ENCODE results near the gene NR1D2. TPM values are rescaled to one million over a fixed set of nuclear protein-coding genes. Genes with fewer than 3 reads are reported as not detected.
"Not testable (repeated sequence)": the region's sequence is repeated elsewhere in the genome, so short reads cannot be mapped to it uniquely, and the experiment has no call there.

NR1D2 gene
- total RNA-seq, 5 donors from 2014 or later (not counting 1 experiment from before 2014, with no cell fraction given): 44.4 to 96.7 (median 51.7) TPM

- peaks cover 45 to 60% (median 48%) of the 10 kb centered on the region in 3 donors for H3K4me1 Mint-ChIP-seq
- H3K27me3 Mint-ChIP-seq; DNase-seq; ATAC-seq (replicated peaks in 1 of 4); H3K9me3 ChIP-seq; H3K27me3 ChIP-seq (replicated peaks in 1 of 2; ENCODE audit: control insufficient read depth in 2 of 2, extremely low read depth in 1 of 2, insufficient read depth in 2 of 2, low read length in 1 of 2); H3K9me3 Mint-ChIP-seq: not testable (repeated sequence)
- peaks cover 28% of the 10 kb centered on the region for H3K36me3 Mint-ChIP-seq
- peak overlapping the region; percentile 98 to 100 (median 99) for H3K4me3 Mint-ChIP-seq
- Histone ChIP-seq H3K4me3 (ENCODE audit: control insufficient read depth in 1 of 2, extremely low read depth in 1 of 2, low read length in 1 of 2) (peak overlapping the region; percentile 89 to 91), H3K36me3 (ENCODE audit: control insufficient read depth in 2 of 2, extremely low read depth in 1 of 2, insufficient read depth in 1 of 2, low read length in 1 of 2) (peaks cover 0 to 35% of the 10 kb centered on the region in 2 donors), H3K27ac (ENCODE audit: low read length) (peak overlapping the region; percentile 89), H3K4me1 (ENCODE audit: control insufficient read depth in 1 of 2, extremely low read depth in 1 of 2, insufficient read depth in 2 of 2, low read length in 2 of 2) (peaks cover 22 to 27% of the 10 kb centered on the region in 2 experiments)
- WGBS (ENCODE audit: insufficient coverage): 0% methylated on average over 11 of the region's 21 CpGs
- POLR2A ChIA-PET: interaction anchor here in 1 of 2 donors (1.1 to 1.8 kb wide), 6 partner anchors 11 to 40 kb away, joined by 3 to 15 read pairs (median 4); no protein-coding TSS in a partner anchor
- H3K27ac Mint-ChIP-seq: peak overlapping the region; percentile 97 to 98
- CTCF ChIA-PET: interaction anchor here (0.6 to 1.2 kb wide), 2 partner anchors 27 to 84 kb away, joined by 3 read pairs; no protein-coding TSS in a partner anchor
Observed at GRCh38 chr3:23917679-23918303, 27.3 kb upstream of the NR1D2 start.

- not testable (repeated sequence) for DNase-seq; H3K9me3 Mint-ChIP-seq; H3K9me3 ChIP-seq; H3K27me3 ChIP-seq (replicated peaks in 1 of 2; ENCODE audit: control insufficient read depth in 2 of 2, extremely low read depth in 1 of 2, insufficient read depth in 2 of 2, low read length in 1 of 2); H3K27me3 Mint-ChIP-seq; ATAC-seq (replicated peaks in 1 of 4)
- Mint-ChIP-seq H3K36me3 (peaks cover 28% of the 10 kb centered on the region), H3K4me1 (peaks cover 45 to 60% (median 48%) of the 10 kb centered on the region in 3 donors), H3K4me3 (peak overlapping the region; percentile 98 to 100 (median 99)), H3K27ac (peak overlapping the region; percentile 97 to 98)
- Histone ChIP-seq H3K36me3 (ENCODE audit: control insufficient read depth in 2 of 2, extremely low read depth in 1 of 2, insufficient read depth in 1 of 2, low read length in 1 of 2) (peaks cover 0 to 35% of the 10 kb centered on the region in 2 donors), H3K27ac (ENCODE audit: low read length) (peak overlapping the region; percentile 89), H3K4me1 (ENCODE audit: control insufficient read depth in 1 of 2, extremely low read depth in 1 of 2, insufficient read depth in 2 of 2, low read length in 2 of 2) (peaks cover 22 to 27% of the 10 kb centered on the region in 2 experiments), H3K4me3 (ENCODE audit: control insufficient read depth in 1 of 2, extremely low read depth in 1 of 2, low read length in 1 of 2) (peak overlapping the region; percentile 2 to 89)
- WGBS (ENCODE audit: insufficient coverage): 25% methylated on average over 11 of the region's 12 CpGs
- ChIA-PET CTCF (interaction anchor here (0.6 to 1.2 kb wide), 2 partner anchors 28 to 84 kb away, joined by 3 read pairs; no protein-coding TSS in a partner anchor), POLR2A (interaction anchor here in 1 of 2 donors (0.8 to 1.8 kb wide), 6 partner anchors 11 to 35 kb away, joined by 3 to 15 read pairs (median 4); no protein-coding TSS in a partner anchor)
Observed at GRCh38 chr3:23918331-23918730, 26.8 kb upstream of the NR1D2 start.

GRCh38 chr3:23919628-23920027 lies 25.5 kb upstream of the NR1D2 start:
- peak overlapping the region; percentile 6 to 100 (median 98) for H3K4me3 Mint-ChIP-seq
- Histone ChIP-seq H3K9me3 (no peaks in the 10 kb centered on the region), H3K36me3 (ENCODE audit: control insufficient read depth in 2 of 2, extremely low read depth in 1 of 2, insufficient read depth in 1 of 2, low read length in 1 of 2) (peaks cover 0 to 35% of the 10 kb centered on the region in 2 donors), H3K27ac (ENCODE audit: low read length) (no peak overlapping the region), H3K4me1 (ENCODE audit: control insufficient read depth in 1 of 2, extremely low read depth in 1 of 2, insufficient read depth in 2 of 2, low read length in 2 of 2) (peaks cover 22 to 27% of the 10 kb centered on the region in 2 experiments), H3K27me3 (replicated peaks in 1 of 2; ENCODE audit: control insufficient read depth in 2 of 2, extremely low read depth in 1 of 2, insufficient read depth in 2 of 2, low read length in 1 of 2) (no peaks in the 10 kb centered on the region), H3K4me3 (ENCODE audit: control insufficient read depth in 1 of 2, extremely low read depth in 1 of 2, low read length in 1 of 2) (no peak overlapping the region)
- DNase-seq (no peak), ATAC-seq (replicated peaks in 1 of 4) (no peak)
- H3K27me3 Mint-ChIP-seq: no peaks in the 10 kb centered on the region
- no peak overlapping the region for H3K27ac Mint-ChIP-seq
- POLR2A ChIA-PET: interaction anchor here in 1 of 2 donors (2.1 kb wide), 1 partner anchor 24 kb away, joined by 10 read pairs; no protein-coding TSS in a partner anchor
- H3K4me1 Mint-ChIP-seq: peaks cover 42 to 56% (median 45%) of the 10 kb centered on the region in 3 donors
- H3K36me3 Mint-ChIP-seq: peaks cover 28% of the 10 kb centered on the region
- WGBS (ENCODE audit: insufficient coverage): no CpG with 5 or more reads among the region's 2 CpGs
- CTCF ChIA-PET: interaction anchor here in 1 of 2 donors (0.9 kb wide), 1 partner anchor 24 kb away, joined by 3 read pairs; no protein-coding TSS in a partner anchor
- H3K9me3 Mint-ChIP-seq: no peaks in the 10 kb centered on the region

- DNase-seq (peak in 1 of 35 experiments; percentile 9), ATAC-seq (replicated peaks in 1 of 4) (no peak)
- Histone ChIP-seq H3K27me3 (replicated peaks in 1 of 2; ENCODE audit: control insufficient read depth in 2 of 2, extremely low read depth in 1 of 2, insufficient read depth in 2 of 2, low read length in 1 of 2) (no peaks in the 10 kb centered on the region), H3K36me3 (ENCODE audit: control insufficient read depth in 2 of 2, extremely low read depth in 1 of 2, insufficient read depth in 1 of 2, low read length in 1 of 2) (peaks cover 0 to 35% of the 10 kb centered on the region in 2 donors), H3K4me1 (ENCODE audit: control insufficient read depth in 1 of 2, extremely low read depth in 1 of 2, insufficient read depth in 2 of 2, low read length in 2 of 2) (peaks cover 22 to 27% of the 10 kb centered on the region in 2 experiments), H3K9me3 (no peaks in the 10 kb centered on the region), H3K27ac (ENCODE audit: low read length) (peak overlapping the region; percentile 11), H3K4me3 (ENCODE audit: control insufficient read depth in 1 of 2, extremely low read depth in 1 of 2, low read length in 1 of 2) (no peak overlapping the region)
- Mint-ChIP-seq H3K9me3 (no peaks in the 10 kb centered on the region), H3K4me3 (peak overlapping the region in 2 of 3 donors; percentile 6 to 100), H3K27me3 (no peaks in the 10 kb centered on the region), H3K27ac (peak overlapping the region; percentile 36 to 53), H3K4me1 (peaks cover 38 to 51% (median 44%) of the 10 kb centered on the region in 3 donors), H3K36me3 (peaks cover 32% of the 10 kb centered on the region)
- ChIA-PET POLR2A (interaction anchor here in 1 of 2 donors (2.1 kb wide), 1 partner anchor 24 kb away, joined by 10 read pairs; no protein-coding TSS in a partner anchor), CTCF (no interaction called here)
- no CpG with 5 or more reads among the region's 5 CpGs for WGBS (ENCODE audit: insufficient coverage)
Observed at GRCh38 chr3:23920151-23920655, 24.9 kb upstream of the NR1D2 start.

GRCh38 chr3:23921052-23921511 lies 24.0 kb upstream of the NR1D2 start:
- Histone ChIP-seq H3K9me3 (no peaks in the 10 kb centered on the region), H3K36me3 (ENCODE audit: control insufficient read depth in 2 of 2, extremely low read depth in 1 of 2, insufficient read depth in 1 of 2, low read length in 1 of 2) (peaks cover 0 to 35% of the 10 kb centered on the region in 2 donors), H3K27me3 (replicated peaks in 1 of 2; ENCODE audit: control insufficient read depth in 2 of 2, extremely low read depth in 1 of 2, insufficient read depth in 2 of 2, low read length in 1 of 2) (no peaks in the 10 kb centered on the region), H3K27ac (ENCODE audit: low read length) (no peak overlapping the region), H3K4me1 (ENCODE audit: control insufficient read depth in 1 of 2, extremely low read depth in 1 of 2, insufficient read depth in 2 of 2, low read length in 2 of 2) (peaks cover 19 to 22% of the 10 kb centered on the region in 2 experiments), H3K4me3 (ENCODE audit: control insufficient read depth in 1 of 2, extremely low read depth in 1 of 2, low read length in 1 of 2) (no peak overlapping the region)
- ChIA-PET POLR2A (interaction anchor here (0.6 to 2.1 kb wide), 3 partner anchors 23 to 111 kb away, joined by 3 to 10 read pairs (median 4); no protein-coding TSS in a partner anchor), CTCF (interaction anchor here (0.5 to 0.7 kb wide), 3 partner anchors 30 to 265 kb away, joined by 4 to 5 read pairs (median 5); no protein-coding TSS in a partner anchor)
- Mint-ChIP-seq H3K4me1 (peaks cover 30 to 42% (median 35%) of the 10 kb centered on the region in 3 donors), H3K27ac (peak overlapping the region in 1 of 2 donors; percentile 46), H3K4me3 (no peak overlapping the region), H3K36me3 (peaks cover 32% of the 10 kb centered on the region), H3K27me3 (no peaks in the 10 kb centered on the region), H3K9me3 (no peaks in the 10 kb centered on the region)
- WGBS (ENCODE audit: insufficient coverage): 83% methylated on average over 1 of the region's 3 CpGs
- ATAC-seq (replicated peaks in 1 of 4): no peak
- DNase-seq: no peak

GRCh38 chr3:23923786-23924185 lies 21.3 kb upstream of the NR1D2 start:
- ChIA-PET CTCF (interaction anchor here in 1 of 2 donors (0.6 kb wide), 1 partner anchor 16 kb away, joined by 3 read pairs; no protein-coding TSS in a partner anchor), POLR2A (interaction anchor here in 1 of 2 donors (0.6 kb wide), 1 partner anchor 26 kb away, joined by 3 read pairs; no protein-coding TSS in a partner anchor)
- no peaks in the 10 kb centered on the region for H3K27me3 Mint-ChIP-seq
- H3K36me3 ChIP-seq (ENCODE audit: control insufficient read depth in 2 of 2, extremely low read depth in 1 of 2, insufficient read depth in 1 of 2, low read length in 1 of 2): peaks cover 0 to 26% of the 10 kb centered on the region in 2 donors
- DNase-seq (no peak), ATAC-seq (replicated peaks in 1 of 4) (no peak)
- H3K4me3 Mint-ChIP-seq: no peak overlapping the region
- H3K9me3 ChIP-seq: no peaks in the 10 kb centered on the region
- H3K4me1 Mint-ChIP-seq: peaks cover 16 to 21% (median 18%) of the 10 kb centered on the region in 3 donors
- H3K4me3 ChIP-seq (ENCODE audit: control insufficient read depth in 1 of 2, extremely low read depth in 1 of 2, low read length in 1 of 2): no peak overlapping the region
- no CpG with 5 or more reads among the region's 2 CpGs for WGBS (ENCODE audit: insufficient coverage)
- H3K4me1 ChIP-seq (ENCODE audit: control insufficient read depth in 1 of 2, extremely low read depth in 1 of 2, insufficient read depth in 2 of 2, low read length in 2 of 2): peaks cover 3 to 9% of the 10 kb centered on the region in 2 experiments
- peaks cover 22% of the 10 kb centered on the region for H3K36me3 Mint-ChIP-seq
- H3K9me3 Mint-ChIP-seq: no peaks in the 10 kb centered on the region
- H3K27ac ChIP-seq (ENCODE audit: low read length): no peak overlapping the region
- H3K27ac Mint-ChIP-seq: no peak overlapping the region
- no peaks in the 10 kb centered on the region for H3K27me3 ChIP-seq (replicated peaks in 1 of 2; ENCODE audit: control insufficient read depth in 2 of 2, extremely low read depth in 1 of 2, insufficient read depth in 2 of 2, low read length in 1 of 2)
